Raji (cell line): ENCODE measurements around the gene DYDC2.

Source experiments
- POLR2A ChIP-seq: IDR thresholded peaks from 2 replicates; pipeline ENCODE4 v1.6.1; 2011; ENCODE audit warnings: low read depth, low read length, control low read depth; ENCODE audit not compliant: insufficient read depth

The DYDC2 gene

GRCh38 chr10:80356563-80356988, at the start of gene DYDC2, which contains the start of gene DYDC1:
Gene DYDC2, plus strand, starts transcription at chr10:80356781. Its CDS starts 5,663 bp downstream, at chr10:80362444.
Gene DYDC1, minus strand, starts transcription at chr10:80356755. Its CDS starts 4,154 bp downstream, at chr10:80352601.
- no peak for TF ChIP-seq POLR2A

GRCh38 chr10:80313523-80313922, 43.1 kb upstream of the DYDC2 start:
- no peak for TF ChIP-seq POLR2A

- TF ChIP-seq POLR2A, result no peak
These were observed 41.2 kb upstream of the DYDC2 start for GRCh38 chr10:80315391-80315790.

GRCh38 chr10:80318742-80319141, 37.8 kb upstream of the DYDC2 start:
- TF ChIP-seq POLR2A, result no peak

GRCh38 chr10:80319318-80319717, 37.3 kb upstream of the DYDC2 start:
- no peak for TF ChIP-seq POLR2A

GRCh38 chr10:80319725-80320290, 36.8 kb upstream of the DYDC2 start:
- TF ChIP-seq POLR2A, result no peak

- no peak for TF ChIP-seq POLR2A
These were observed 36.2 kb upstream of the DYDC2 start for GRCh38 chr10:80320377-80320776.

GRCh38 chr10:80321183-80321582, 35.4 kb upstream of the DYDC2 start:
- TF ChIP-seq POLR2A, result no peak

GRCh38 chr10:80322158-80322557, 34.4 kb upstream of the DYDC2 start:
- no peak for TF ChIP-seq POLR2A

GRCh38 chr10:80322711-80323110, 33.9 kb upstream of the DYDC2 start:
- no peak for TF ChIP-seq POLR2A

GRCh38 chr10:80323311-80323710, 33.3 kb upstream of the DYDC2 start:
- TF ChIP-seq POLR2A, result no peak

GRCh38 chr10:80324086-80324485, 32.5 kb upstream of the DYDC2 start:
- no peak for TF ChIP-seq POLR2A

- TF ChIP-seq POLR2A, result no peak
These were observed 31.7 kb upstream of the DYDC2 start for GRCh38 chr10:80324891-80325364.

GRCh38 chr10:80333983-80334382, 22.6 kb upstream of the DYDC2 start:
- no peak for TF ChIP-seq POLR2A

GRCh38 chr10:80344276-80344675, 12.3 kb upstream of the DYDC2 start:
- no peak for TF ChIP-seq POLR2A

- no peak for TF ChIP-seq POLR2A
These were observed 11.7 kb upstream of the DYDC2 start for GRCh38 chr10:80344912-80345311.

GRCh38 chr10:80350251-80350650, 6.3 kb upstream of the DYDC2 start:
- TF ChIP-seq POLR2A, result no peak
